HG03565 (cell line): ENCODE results near the gene DSCAML1.

Experiments
- ATAC-seq: cut with Tn5 transposase; IDR thresholded peaks from one replicate; pipeline ENCODE4 v1.9.1; 2021; ENCODE audit warnings: mild to moderate bottlenecking, moderate library complexity; ENCODE audit not compliant: unreplicated experiment

DSCAML1 gene

GRCh38 chr11:117564321-117564720 is 232.7 kb downstream of the DSCAML1 start:
- ATAC-seq = no peak

- ATAC-seq = no peak
Measured at GRCh38 chr11:117563556-117563955, 233.5 kb downstream of the DSCAML1 start.

GRCh38 chr11:117562136-117562535 is 234.9 kb downstream of the DSCAML1 start:
- no peak for ATAC-seq

GRCh38 chr11:117560780-117561530 is 236.1 kb downstream of the DSCAML1 start:
- no peak for ATAC-seq

GRCh38 chr11:117559698-117560097 is 237.3 kb downstream of the DSCAML1 start:
- no peak for ATAC-seq

GRCh38 chr11:117557361-117557760 is 239.7 kb downstream of the DSCAML1 start:
- ATAC-seq = no peak

- no peak for ATAC-seq
Measured at GRCh38 chr11:117554601-117555333, 242.2 kb downstream of the DSCAML1 start.

- ATAC-seq = no peak
Measured at GRCh38 chr11:117552626-117553025, 244.4 kb downstream of the DSCAML1 start.

GRCh38 chr11:117551761-117552343 is 245.2 kb downstream of the DSCAML1 start:
- ATAC-seq = no peak

- no peak for ATAC-seq
Measured at GRCh38 chr11:117550466-117550865, 246.6 kb downstream of the DSCAML1 start.

- ATAC-seq = no peak
Measured at GRCh38 chr11:117549417-117549816, 247.6 kb downstream of the DSCAML1 start.

- ATAC-seq = no peak
Measured at GRCh38 chr11:117548876-117549275, 248.1 kb downstream of the DSCAML1 start.

GRCh38 chr11:117547946-117548345 is 249.1 kb downstream of the DSCAML1 start:
- no peak for ATAC-seq

GRCh38 chr11:117547195-117547850 is 249.7 kb downstream of the DSCAML1 start:
- ATAC-seq = no peak

GRCh38 chr11:117546431-117547194 is 250.4 kb downstream of the DSCAML1 start:
- ATAC-seq = no peak

GRCh38 chr11:117545706-117546105 is 251.3 kb downstream of the DSCAML1 start:
- no peak for ATAC-seq

- no peak for ATAC-seq
Measured at GRCh38 chr11:117544130-117544800, 252.8 kb downstream of the DSCAML1 start.

GRCh38 chr11:117541211-117541610 is 255.8 kb downstream of the DSCAML1 start:
- ATAC-seq = no peak

- no peak for ATAC-seq
Measured at GRCh38 chr11:117538263-117539135, 258.5 kb downstream of the DSCAML1 start.
